NCI-H526 (cell line): ENCODE results near the gene NLRP6.
"Not testable (repeated sequence)": the region's sequence is repeated elsewhere in the genome, so short reads cannot be mapped to it uniquely, and the experiment has no call there.

Experiments used
- DNase-seq, 2 experiments: peaks; one replicate each; lab custom pipeline; 2025; lab: John Stamatoyannopoulos, UW

Gene NLRP6

DNA sequence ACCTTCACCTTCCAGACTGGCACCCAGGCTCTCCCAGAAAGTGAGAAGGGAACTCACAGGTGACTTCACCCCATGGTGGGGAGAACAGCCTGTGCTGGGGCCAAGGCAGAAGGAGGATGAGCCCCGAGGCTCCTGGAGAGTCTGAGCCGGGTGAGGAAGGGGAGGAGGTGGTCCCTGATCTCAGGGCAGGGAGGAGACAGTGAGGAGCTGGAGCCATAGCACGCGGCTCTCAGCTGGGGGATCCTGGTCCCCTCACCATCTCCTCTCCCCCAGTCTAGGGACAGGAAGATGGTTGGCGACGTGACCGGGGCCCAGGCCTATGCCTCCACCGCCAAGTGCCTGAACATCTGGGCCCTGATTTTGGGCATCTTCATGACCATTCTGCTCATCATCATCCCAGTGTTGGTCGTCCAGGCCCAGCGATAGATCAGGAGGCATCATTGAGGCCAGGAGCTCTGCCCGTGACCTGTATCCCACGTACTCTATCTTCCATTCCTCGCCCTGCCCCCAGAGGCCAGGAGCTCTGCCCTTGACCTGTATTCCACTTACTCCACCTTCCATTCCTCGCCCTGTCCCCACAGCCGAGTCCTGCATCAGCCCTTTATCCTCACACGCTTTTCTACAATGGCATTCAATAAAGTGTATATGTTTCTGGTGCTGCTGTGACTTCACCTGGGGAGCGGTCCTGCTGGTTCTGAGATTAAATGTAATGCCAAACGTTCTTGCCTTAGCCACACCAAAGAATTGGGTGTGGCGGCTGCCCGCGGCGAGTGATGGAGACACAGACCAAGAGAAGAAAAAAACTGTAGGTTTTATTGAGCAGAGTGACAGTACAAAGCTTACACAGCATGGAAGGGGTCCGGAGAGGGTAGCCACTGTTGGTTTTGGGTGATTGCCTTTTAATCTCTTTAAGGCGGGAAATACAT lies 30.8 kb downstream of the NLRP6 start:
- DNase-seq: not testable (repeated sequence)

GRCh38 chr11:309979-310572 lies 31.9 kb downstream of the NLRP6 start:
- not testable (repeated sequence) for DNase-seq

DNA sequence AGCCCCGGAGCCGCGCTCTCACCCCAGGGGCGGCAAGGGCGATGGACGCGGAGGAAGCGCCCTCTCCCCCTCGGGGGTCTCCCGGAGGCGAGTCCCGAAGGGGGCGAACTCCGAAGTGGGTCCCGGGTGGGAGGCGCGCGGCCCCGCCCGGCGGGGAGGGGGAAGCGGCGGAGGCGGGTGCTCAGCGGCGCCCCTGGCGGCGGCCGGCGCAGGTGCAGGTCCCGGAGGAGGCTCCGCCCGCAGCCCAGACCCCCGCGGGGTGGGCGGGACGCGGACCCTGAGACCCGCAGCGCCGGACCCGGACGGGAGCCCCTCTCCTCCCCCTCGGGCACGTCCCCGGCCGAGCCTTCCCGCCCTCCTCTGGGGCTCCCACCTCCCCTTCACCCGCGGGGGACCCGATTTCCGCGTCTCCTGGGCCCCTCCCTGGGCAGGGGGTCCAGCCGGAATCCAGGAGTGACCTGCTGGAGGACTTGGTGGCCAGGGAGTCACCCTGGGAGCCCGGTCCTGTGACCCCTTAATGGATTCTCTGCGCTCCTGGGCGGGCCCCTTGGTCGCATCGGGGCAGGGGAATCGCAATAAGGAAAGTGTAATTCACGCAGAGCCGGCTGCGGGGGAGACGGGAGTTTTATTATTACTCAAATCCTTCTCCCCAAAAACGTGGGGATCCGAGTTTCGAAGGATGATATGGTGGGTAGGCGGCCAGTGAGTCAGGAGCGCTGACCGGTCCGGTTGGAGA lies 33.0 kb downstream of the NLRP6 start:
- DNase-seq: not testable (repeated sequence)

DNA sequence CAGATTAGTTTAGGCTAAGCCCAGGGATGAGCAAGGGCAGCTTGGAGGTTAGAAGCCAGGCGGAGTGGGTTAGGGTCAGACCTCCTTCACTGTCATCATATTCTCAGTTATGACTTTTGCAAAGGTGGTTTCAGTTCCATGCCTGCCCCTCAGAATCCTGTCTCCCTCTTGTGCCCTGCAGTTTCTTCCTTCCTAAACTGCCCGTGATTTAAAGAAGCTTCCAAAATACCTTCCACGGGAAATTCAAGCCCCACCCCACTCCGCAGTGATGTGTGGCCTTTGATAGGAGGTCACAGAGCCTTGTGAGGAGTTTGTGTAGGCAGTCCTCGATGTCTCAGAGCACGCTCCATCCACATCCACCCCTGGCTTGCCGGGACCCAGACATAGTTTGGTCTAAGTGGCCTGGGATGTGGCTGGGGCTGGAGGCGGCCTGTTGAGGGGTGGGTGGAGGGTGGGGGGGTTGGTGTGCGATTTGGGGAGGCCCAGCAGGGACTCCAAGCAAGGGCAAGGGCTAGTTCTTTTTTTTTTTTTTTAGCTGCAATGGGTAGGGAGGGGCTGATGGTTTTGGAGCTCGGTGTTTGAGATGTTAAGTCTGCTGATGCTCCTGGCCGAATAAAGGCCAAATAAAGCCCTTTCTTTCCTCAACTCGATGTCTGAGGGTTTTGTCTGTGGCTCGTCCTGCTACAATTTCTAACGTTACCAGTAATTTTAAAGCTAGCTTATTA lies 34.0 kb downstream of the NLRP6 start:
- no peak for DNase-seq

DNA sequence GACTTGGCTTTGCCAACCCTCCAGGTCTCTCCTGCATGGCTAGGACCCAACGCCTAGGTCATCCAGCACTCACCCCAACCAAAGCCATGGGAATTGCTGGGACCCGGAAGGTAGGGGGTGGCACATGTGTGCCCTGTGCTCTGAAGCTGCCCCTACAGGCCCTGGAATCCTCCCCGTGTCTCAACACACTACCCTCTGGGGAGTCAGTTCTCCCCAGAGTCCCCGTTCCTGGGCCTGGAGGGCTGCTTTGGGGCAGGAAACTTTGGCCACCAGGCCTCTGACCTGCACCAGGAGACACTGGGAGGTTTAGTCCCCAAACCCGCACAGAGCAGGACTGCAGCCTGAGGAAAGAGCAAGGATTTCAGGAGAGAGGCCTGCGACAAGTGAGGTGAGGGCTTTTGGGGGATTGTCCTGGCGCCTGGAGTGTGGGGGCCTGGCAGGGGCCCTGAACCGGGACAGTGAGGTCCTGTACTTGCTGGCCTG lies 35.1 kb downstream of the NLRP6 start:
- no peak for DNase-seq

DNA sequence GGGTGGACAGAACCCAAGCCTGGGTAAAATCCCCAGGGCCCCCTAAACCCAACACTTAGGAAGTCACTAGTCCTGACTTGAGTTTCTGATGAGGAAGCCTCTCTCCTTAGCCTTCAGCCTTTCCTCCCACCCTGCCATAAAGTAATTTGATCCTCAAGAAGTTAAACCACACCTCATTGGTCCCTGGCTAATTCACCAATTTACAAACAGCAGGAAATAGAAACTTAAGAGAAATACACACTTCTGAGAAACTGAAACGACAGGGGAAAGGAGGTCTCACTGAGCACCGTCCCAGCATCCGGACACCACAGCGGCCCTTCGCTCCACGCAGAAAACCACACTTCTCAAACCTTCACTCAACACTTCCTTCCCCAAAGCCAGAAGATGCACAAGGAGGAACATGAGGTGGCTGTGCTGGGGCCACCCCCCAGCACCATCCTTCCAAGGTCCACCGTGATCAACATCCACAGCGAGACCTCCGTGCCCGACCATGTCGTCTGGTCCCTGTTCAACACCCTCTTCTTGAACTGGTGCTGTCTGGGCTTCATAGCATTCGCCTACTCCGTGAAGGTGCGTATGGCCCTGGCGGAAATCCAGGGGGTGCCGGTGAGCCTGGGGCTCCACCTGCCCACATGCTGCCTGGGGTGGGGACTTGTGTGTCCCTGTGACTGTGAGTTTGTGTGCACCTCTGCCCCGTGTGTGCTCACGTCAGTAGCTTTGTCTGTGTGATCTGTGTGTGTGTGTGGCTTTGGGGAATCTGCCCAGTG lies 35.8 kb downstream of the NLRP6 start, which contains the start of gene IFITM1:
Gene IFITM1, plus strand, starts transcription at position 254 of the 767 bp plus-strand sequence. Its CDS starts 131 bp downstream, at position 385.
- DNase-seq: no peak

DNA sequence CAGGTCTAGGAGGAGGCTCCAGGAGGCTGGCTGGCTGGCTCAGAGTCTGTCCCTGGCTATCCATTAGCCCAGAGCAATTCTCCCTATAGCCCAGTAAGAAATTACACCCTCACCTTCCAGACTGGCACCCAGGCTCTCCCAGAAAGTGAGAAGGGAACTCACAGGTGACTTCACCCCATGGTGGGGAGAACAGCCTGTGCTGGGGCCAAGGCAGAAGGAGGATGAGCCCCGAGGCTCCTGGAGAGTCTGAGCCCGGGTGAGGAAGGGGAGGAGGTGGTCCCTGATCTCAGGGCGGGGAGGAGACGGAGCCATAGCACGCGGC lies 36.3 kb downstream of the NLRP6 start:
- DNase-seq: not testable (repeated sequence)

GRCh38 chr11:315051-315481 lies 36.9 kb downstream of the NLRP6 start:
- no peak for DNase-seq

- DNase-seq: no peak
Measured at GRCh38 chr11:315516-315994, 37.3 kb downstream of the NLRP6 start.

- DNase-seq: no peak
Measured at GRCh38 chr11:316031-316701, 38.0 kb downstream of the NLRP6 start.

- no peak for DNase-seq
Measured at GRCh38 chr11:316891-317301, 38.7 kb downstream of the NLRP6 start.

DNA sequence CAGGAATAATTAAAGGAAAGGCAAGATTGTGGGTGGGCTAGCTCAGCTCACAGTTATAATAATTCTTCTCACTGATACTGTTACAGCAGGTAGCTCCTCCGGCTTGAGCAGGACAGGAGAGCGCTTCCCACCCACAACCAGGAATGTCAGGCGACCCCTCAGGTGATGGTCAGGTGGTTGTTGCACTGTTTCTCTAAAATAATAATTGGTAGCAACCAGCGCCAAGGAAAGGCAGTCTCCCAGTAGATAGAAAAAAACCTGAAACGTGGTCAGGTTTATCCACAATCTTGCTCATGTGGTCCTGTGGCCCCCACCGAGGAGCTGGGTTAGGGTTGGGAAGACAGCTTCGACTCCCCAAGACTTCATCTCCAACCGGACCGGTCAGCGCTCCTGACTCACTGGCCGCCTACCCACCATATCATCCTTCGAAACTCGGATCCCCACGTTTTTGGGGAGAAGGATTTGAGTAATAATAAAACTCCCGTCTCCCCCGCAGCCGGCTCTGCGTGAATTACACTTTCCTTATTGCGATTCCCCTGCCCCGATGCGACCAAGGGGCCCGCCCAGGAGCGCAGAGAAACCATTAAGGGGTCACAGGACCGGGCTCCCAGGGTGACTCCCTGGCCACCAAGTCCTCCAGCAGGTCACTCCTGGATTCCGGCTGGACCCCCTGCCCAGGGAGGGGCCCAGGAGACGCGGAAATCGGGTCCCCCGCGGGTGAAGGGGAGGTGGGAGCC lies 39.6 kb downstream of the NLRP6 start:
- DNase-seq: not testable (repeated sequence)

- not testable (repeated sequence) for DNase-seq
Measured at GRCh38 chr11:318405-319120, 40.4 kb downstream of the NLRP6 start.

GRCh38 chr11:319121-319887 lies 41.1 kb downstream of the NLRP6 start:
- DNase-seq: not testable (repeated sequence)

- not testable (repeated sequence) for DNase-seq
Measured at GRCh38 chr11:319888-320273, 41.7 kb downstream of the NLRP6 start.

DNA sequence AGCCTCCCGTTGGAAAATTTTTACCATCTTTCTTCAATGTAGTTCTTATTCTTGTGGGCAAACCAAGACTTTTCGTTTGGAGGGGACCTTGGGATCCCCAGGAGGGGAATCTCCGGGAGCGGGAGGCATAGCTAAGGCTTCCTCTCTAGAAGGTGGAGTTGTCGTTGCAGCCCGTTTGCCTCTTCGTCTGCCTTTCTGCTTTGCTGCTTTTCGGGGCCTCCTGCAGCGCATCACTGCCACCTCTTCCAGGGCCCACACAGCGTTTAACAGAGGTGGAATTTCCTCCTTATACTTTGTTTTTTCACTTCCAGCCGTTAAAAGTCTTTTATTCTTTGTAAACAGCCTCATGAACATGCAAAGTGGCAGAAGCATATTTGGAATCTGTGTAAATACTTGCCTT lies 45.9 kb downstream of the NLRP6 start:
- DNase-seq: peak in 1 of 2 experiments; percentile 54

DNA sequence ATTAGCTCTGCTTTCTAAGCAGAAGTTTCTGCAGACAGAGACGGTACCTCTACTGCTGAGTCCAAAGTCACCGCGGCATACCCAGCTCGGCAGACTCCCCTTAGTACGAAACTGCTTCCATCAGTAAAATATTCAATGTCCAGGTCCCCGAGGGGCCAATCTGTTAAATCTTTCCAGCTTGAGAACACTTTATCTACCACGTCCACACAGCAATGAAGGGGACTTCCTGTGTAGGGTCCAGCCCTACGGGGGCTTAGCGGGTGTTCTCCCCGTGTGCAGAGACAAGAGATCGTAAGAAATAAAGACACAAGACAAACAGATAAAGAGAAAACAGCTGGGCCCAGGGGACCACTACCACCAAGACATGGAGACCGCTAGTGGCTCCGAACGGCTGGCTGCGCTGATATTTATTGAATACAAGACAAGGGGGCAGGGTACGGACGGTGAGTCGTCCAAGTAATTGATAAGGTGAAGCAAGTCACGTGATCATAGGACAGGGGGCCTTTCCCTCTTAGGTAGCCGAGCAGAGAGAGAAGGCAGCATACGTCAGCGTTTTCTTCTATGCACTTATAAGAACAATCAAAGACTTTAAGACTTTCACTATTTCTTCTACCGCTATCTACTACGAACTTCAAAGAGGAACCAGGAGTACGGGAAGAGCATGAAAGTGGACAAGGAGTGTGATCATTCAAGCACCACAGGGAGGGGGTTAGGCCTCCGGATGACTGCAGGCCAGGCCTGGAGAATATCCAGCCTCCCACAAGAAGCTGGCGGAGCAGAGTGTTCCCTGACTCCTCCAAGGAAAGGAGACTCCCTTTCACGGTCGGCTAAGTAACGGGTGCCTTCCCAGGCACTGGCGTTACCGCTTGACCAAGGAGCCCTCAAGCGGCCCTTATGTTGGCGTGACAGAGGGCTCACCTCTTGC lies 46.6 kb downstream of the NLRP6 start:
- not testable (repeated sequence) for DNase-seq
